ENCODE data around the gene MRPS25. TPM values are rescaled to one million over a fixed set of nuclear protein-coding genes. Genes with fewer than 3 reads are reported as not detected.
A peak's percentile ranks its signal among the peaks of the same experiment; 100 is the strongest.

MRPS25 gene
- total and polyA plus RNA-seq, 9 of the 15 experiments (the other 6 are each of a cell fraction or from before 2014, with no cell fraction given), result 34.3 to 129 (median 78.2) TPM

DNA sequence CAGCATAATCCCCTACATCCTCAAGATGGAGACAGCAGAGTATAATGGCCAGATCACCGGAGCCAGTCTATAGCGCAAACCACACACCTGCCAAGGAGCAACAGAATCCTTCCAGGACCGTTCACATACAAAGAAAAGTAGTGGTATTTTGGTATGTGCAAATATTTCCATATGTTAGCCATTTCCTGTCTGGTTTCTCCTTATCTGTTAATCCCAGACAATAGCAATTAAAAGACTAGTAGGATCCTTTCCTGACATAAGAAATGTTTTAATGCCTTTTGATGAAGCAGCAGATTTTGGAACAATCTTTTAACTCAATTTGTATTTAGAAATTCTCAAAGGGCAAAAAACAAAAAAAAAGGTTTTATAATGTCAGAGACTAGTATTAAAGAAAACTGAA is 22.2 kb downstream of the MRPS25 start (continued):
- TF ChIP-seq, protein P1, sequence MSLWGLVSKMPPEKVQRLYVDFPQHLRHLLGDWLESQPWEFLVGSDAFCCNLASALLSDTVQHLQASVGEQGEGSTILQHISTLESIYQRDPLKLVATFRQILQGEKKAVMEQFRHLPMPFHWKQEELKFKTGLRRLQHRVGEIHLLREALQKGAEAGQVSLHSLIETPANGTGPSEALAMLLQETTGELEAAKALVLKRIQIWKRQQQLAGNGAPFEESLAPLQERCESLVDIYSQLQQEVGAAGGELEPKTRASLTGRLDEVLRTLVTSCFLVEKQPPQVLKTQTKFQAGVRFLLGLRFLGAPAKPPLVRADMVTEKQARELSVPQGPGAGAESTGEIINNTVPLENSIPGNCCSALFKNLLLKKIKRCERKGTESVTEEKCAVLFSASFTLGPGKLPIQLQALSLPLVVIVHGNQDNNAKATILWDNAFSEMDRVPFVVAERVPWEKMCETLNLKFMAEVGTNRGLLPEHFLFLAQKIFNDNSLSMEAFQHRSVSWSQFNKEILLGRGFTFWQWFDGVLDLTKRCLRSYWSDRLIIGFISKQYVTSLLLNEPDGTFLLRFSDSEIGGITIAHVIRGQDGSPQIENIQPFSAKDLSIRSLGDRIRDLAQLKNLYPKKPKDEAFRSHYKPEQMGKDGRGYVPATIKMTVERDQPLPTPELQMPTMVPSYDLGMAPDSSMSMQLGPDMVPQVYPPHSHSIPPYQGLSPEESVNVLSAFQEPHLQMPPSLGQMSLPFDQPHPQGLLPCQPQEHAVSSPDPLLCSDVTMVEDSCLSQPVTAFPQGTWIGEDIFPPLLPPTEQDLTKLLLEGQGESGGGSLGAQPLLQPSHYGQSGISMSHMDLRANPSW (CRISPR knock-in tag; IDR thresholded peaks at IDR 0.05), result no peak
- TF ChIP-seq, protein P2, sequence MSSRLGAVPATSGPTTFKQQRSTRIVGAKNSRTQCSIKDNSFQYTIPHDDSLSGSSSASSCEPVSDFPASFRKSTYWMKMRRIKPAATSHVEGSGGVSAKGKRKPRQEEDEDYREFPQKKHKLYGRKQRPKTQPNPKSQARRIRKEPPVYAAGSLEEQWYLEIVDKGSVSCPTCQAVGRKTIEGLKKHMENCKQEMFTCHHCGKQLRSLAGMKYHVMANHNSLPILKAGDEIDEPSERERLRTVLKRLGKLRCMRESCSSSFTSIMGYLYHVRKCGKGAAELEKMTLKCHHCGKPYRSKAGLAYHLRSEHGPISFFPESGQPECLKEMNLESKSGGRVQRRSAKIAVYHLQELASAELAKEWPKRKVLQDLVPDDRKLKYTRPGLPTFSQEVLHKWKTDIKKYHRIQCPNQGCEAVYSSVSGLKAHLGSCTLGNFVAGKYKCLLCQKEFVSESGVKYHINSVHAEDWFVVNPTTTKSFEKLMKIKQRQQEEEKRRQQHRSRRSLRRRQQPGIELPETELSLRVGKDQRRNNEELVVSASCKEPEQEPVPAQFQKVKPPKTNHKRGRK (tag; IDR thresholded peaks at IDR 0.05), result no peak
- no peak for TF ChIP-seq ZC3H11A (IDR thresholded peaks at IDR 0.05; ENCODE audit: low read depth, low read length)
- TF ChIP-seq ZNF311 (CRISPR knock-in tag; IDR thresholded peaks at IDR 0.05), result no peak
- TF ChIP-seq CBFA2T3 (IDR thresholded peaks at IDR 0.05), result peak; percentile 72
- TF ChIP-seq, protein P3, sequence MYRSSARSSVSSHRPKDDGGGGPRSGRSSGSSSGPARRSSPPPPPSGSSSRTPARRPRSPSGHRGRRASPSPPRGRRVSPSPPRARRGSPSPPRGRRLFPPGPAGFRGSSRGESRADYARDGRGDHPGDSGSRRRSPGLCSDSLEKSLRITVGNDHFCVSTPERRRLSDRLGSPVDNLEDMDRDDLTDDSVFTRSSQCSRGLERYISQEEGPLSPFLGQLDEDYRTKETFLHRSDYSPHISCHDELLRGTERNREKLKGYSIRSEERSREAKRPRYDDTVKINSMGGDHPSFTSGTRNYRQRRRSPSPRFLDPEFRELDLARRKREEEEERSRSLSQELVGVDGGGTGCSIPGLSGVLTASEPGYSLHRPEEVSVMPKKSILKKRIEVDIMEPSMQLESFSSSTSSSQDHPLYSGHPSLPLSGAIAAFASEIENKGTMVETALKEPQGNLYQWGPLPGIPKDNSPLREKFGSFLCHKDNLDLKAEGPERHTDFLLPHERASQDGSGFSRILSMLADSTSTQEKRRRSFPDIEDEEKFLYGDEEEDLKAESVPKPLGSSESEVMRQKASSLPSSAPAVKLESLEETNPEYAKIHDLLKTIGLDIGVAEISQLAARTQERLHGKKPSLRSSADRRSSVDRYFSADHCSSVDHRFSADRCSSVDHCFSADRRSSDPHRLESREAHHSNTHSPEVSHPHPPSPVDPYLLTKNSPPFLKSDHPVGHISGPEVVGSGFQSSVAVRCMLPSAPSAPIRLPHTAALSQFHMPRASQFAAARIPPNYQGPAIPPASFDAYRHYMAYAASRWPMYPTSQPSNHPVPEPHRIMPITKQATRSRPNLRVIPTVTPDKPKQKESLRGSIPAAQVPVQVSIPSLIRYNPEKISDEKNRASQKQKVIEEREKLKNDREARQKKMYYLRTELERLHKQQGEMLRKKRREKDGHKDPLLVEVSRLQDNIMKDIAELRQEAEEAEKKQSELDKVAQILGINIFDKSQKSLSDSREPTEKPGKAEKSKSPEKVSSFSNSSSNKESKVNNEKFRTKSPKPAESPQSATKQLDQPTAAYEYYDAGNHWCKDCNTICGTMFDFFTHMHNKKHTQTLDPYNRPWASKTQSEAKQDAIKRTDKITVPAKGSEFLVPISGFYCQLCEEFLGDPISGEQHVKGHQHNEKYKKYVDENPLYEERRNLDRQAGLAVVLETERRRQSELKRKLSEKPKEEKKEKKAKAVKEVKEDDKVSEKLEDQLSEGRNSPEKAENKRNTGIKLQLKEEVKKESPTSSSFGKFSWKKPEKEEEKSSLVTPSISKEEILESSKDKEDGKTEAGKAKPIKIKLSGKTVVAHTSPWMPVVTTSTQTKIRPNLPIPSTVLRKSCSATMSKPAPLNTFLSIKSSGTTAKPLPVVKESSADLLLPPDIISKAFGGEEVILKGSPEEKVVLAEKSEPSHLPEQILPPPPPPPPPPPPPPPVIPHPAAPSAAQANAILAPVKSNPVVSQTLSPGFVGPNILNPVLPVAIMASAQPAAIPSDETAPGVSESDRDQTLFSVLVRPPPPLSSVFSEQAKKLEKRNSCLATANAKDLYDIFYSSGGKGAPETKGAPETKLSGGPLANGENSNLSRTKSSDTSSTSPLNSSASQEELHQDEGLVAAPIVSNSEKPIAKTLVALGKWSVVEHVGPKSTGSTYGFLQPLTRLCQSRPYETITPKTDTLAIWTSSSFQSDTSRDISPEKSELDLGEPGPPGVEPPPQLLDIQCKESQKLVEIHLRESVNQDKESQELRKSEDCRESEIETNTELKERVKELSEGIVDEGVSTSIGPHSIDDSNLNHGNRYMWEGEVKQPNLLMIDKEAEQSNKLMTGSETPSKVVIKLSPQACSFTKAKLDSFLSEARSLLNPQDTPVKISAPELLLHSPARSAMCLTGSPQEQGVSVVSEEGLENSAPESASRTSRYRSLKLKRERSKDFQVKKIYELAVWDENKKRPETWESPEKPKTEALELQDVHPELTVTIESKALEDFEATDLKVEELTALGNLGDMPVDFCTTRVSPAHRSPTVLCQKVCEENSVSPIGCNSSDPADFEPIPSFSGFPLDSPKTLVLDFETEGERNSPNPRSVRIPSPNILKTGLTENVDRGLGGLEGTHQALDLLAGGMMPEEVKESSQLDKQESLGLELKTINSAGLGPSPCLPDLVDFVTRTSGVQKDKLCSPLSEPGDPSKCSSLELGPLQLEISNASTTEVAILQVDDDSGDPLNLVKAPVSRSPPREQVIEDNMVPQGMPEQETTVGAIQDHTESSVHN (IDR thresholded peaks at IDR 0.05; ENCODE audit: borderline replicate concordance in 1 of 2, low read depth in 1 of 2), result no peak
- TF ChIP-seq ZFP36 (IDR thresholded peaks at IDR 0.05; ENCODE audit: low read depth, low read length, partially characterized antibody), result no peak
- no peak for TF ChIP-seq HNRNPLL (IDR thresholded peaks at IDR 0.05; ENCODE audit: low read depth, low read length, poor library complexity, severe bottlenecking)
- TF ChIP-seq, protein P4, sequence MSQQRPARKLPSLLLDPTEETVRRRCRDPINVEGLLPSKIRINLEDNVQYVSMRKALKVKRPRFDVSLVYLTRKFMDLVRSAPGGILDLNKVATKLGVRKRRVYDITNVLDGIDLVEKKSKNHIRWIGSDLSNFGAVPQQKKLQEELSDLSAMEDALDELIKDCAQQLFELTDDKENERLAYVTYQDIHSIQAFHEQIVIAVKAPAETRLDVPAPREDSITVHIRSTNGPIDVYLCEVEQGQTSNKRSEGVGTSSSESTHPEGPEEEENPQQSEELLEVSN (IDR thresholded peaks at IDR 0.05; ENCODE audit: borderline replicate concordance in 1 of 2, extremely low read depth in 1 of 2, insufficient read depth in 1 of 2, insufficient read length in 1 of 2, low read depth in 1 of 2, low read length in 1 of 2, poor library complexity in 1 of 2, severe bottlenecking in 1 of 2), result no peak
- no peak for TF ChIP-seq ERF (CRISPR knock-in tag; IDR thresholded peaks at IDR 0.05)
- TF ChIP-seq XRCC5 (IDR thresholded peaks at IDR 0.05; ENCODE audit: low read depth, low read length), result no peak
- 0 out of 2 replicates have a peak, but pooled peaks have one; percentile 21 for TF ChIP-seq SMARCA4 (IDR thresholded peaks at IDR 0.05)
- TF ChIP-seq DACH1 (IDR thresholded peaks at IDR 0.05; ENCODE audit: partially characterized antibody), result no peak
- TF ChIP-seq, protein P5, sequence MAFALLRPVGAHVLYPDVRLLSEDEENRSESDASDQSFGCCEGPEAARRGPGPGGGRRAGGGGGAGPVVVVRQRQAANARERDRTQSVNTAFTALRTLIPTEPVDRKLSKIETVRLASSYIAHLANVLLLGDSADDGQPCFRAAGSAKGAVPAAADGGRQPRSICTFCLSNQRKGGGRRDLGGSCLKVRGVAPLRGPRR (CRISPR knock-in tag; IDR thresholded peaks at IDR 0.05), result no peak

Measured in K562 (cell line).